NCI-H1930 (cell line): ENCODE data around the gene TM4SF4.

Source experiments
- DNase-seq, 2 experiments: peaks; one replicate each; lab custom pipeline; 2025; lab: John Stamatoyannopoulos, UW

The TM4SF4 gene

DNA sequence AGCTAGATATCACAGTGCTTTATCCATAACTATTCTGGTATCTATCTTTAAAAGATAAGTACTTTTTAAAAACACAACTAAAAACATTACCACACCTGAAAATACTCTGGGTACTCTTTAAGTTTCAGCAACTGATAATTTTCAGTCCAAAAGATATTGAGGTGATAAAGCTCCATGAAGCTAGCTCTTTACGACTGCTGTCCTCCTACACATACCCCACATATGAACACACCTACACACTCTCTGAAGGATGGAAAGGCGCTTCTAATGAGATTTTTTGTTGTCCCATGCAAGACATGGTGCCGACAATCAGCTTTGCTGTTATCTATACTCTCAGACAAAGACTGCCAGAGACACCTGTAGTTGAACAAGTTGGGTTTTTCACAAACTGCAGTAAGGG lies 19.1 kb upstream of the TM4SF4 start:
- DNase-seq: no peak

DNA sequence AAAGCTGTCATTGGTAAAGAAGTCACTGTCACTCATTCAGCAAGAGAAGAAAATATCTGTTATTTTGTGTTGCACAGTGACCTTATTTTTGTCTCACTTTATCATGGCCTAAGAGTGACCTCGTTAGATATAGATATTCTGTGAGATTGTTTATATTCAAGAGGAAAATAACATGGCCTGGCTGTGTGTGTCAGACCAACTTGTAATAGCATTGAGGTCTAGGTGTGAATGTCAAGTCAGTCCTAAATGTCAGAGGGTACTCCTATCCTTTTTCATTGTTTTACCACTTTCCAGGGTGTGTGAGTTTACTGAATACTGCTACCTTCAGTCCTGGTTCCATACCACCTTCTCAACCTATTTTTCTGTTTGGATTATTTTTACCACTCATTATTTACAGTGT lies 18.5 kb upstream of the TM4SF4 start:
- no peak for DNase-seq

DNA sequence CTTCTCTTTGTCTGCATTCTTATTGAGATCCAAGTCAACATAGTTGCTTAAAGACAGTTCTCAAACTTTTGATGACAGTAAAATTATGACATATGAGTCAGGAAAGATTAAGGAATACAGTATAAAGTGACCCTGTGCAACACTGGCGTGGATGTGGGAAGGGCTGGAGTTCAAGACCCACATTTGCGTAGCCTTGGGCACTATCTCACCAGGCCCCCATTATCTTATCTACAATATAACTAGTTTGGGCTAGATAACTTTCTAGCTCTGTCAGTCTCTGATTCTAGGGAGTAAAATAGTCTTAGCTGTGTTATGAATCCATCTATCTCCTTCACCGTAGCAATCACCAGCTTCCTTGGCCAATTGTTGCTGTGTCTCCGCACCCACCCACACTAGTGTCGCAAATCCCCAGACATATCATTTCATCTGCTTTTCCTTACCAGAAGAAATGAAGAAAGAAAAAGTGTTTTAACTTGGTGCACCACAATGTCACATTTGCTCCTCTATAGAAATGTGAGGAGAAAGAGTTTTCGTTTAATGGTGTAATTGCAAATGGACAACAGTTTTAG lies 14.9 kb upstream of the TM4SF4 start:
- DNase-seq: no peak

DNA sequence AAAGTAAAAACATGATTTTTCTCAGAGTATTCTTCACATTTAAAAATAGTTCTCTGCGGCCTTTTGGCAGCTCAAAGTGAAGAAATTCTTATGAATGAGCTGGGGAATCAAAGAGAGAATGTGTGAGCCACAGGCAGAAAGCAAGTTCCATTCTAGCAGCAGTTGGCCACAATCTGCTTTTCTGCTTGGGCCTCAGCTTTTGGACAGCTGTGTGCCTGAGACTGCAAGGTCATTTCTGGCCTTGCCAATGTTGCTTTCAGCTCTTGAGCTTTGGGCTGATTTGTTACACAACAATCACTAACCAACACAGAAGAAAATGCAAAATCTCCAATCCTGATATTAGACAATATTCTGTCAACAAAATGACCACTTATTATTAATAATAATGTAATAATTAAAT lies 14.4 kb upstream of the TM4SF4 start:
- DNase-seq: no peak

DNA sequence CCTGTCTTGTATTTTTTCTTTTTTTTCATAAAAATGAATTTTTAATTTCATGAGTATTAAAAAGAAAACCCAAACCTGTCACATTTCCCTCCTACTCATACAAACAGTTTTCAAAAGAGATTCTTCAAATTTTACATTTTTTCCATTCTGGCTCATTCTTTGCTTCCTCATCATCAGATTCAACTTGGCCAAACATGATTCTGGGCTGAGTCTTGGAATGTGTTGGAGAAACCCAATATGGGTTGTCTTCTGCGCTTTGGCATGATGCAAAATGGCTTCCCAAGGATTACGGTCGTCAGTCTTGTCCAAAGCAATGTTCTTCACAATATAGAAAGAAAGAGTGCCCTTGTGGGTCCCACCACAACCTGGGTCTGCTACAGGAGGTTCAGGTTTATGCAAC lies 12.4 kb upstream of the TM4SF4 start:
- no peak for DNase-seq

DNA sequence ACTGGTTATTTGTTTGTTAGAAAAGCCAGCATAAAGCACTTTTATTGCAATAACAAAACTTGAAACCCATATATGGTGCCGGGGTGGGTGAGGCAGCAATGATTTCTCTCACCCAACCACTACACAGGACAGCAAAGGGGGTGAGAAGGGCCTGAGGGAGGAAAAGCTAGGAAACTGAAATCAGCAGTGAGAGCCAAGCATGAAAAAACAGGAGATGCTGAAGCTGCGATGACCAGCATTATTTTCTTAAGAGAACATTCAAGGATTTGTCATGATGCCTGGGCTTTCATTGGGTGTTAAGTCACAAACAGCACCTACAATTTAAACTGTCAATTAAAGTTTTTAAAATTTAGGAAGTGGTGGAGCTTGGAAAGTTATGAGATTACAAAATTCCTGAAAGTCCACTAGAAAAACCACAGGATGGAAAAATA lies 11.9 kb upstream of the TM4SF4 start:
- no peak for DNase-seq

DNA sequence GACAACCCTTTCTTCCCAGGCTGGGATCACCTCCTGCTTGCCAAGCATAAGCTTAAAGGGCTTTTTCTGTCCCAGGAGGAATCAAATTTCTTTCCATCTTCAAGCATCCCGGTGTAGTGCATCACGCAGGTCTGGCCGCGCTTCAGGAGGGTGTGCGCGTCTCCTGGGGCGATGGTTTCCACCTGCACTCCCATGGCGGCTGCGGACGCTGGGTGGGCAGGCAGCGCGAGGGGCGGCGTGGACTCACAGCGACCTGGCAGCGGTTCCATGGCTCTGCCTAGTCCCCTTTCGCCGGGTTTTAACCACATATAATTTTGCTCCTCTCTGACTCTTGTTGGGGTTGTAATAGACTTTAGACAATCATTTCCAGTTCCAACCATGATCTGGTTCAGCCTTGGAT lies 10.6 kb upstream of the TM4SF4 start:
- DNase-seq: no peak

DNA sequence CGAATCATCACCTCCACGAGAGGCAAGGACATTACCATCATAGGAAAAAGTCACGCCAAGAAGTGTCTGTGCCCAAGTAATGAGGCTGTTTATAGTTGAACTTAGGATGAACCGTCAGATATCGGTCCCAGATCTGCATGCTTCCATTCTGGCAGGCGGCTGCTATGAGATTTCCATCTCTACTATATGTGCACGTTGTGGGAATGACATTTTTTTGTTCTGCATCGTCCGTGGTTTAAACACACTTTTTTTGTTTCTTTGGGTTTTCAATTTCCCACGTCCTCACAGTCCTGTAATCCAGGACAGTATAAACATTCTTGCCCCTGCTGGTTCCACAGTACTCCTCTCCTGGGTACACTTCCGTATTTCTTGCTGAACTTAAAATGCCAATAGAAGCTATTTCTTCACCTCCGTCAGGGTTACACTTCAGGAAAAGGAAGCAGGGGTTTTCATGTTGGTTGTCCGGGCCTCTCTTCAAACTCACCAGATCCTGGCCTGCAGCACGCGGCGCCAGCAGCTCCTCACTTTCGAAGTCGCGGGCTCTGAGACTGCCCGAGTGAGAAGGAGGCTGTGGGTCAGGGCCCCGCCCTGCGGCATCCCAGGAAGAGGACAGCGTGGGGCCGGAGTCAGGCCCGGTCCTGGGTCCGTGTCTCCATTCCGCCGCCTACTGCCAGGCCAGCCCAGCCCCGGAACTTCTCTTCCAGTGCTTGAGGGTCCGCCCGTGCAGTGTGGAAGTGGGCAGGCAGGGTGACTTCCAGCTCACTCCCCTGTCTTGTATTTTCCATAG lies 9.8 kb upstream of the TM4SF4 start:
- DNase-seq: no peak

DNA sequence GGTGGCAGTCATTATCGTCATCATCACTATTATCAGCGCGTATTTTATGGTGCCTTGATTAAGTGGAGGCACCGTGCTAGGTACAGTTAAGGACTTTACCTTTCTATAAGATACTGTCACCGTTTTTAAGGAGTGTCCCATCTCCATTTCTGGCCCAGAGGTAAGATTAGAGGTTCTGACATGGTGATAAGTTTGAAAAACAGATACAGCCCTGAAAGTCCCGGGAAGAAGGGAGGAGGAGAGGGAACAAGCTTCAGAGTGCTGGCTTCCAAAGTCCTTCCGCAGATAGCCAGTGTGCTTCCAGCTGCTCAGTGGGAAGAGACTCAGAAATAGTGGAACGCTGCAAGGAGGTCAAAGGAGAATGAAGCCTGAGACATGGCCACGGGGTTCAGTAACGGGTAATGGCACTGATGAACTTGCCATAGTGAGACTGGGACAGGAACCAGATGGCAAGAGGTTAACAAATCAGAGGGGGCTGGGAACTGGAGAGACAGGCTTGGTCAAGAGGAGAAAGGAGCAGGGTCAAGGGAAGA lies 9.1 kb upstream of the TM4SF4 start:
- no peak for DNase-seq

DNA sequence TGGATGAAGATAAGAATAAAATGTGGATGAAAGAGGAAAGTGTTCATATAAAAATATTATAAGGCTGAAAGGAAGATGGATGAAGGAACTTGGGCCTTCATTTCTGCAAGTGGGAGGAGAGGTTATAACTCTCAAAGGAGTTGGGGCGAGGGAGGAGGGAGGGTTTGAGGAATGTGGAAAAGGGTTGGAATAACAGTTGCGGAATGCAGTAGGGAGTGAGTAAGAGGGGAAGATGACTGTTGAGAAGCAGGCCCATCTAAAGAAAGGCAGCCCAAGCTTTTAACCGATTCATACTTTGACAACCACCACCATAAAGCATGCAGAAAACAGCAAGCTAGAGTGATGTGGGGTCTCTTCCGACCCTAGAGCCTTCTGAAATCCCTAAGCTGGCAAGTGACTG lies 8.3 kb upstream of the TM4SF4 start:
- DNase-seq: no peak

DNA sequence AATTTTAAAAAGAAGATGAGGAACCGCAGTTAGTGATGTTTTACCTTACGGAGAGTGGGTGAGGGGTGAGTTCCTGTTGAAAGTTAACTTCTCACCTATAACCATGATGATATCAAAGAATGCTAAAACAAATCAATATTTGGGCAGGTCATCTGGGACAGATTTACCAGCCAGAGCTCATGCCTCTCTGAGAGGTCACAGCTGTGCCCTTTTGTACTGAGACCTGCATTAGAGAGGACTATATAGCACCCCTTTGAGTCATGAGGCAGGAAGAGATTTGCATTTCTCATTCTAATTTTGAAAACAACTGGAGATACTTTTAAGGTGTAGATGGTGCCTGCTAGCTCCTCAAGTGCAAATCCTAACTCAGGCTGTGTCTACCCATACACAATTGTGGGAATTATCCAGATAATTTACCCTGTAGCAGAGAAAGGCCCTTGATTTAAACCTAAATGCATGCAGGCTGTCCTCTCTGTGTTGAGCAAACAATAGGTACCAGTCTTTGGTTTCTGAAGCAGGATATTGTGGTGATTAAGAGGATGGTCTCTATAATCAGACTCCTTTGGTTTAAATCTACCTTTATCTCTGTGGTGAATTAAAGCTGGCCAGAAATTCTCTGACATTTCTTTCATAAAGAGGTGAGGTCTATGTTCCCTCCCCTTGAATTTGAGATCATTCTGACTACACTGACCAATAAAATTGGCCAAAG lies 5.8 kb upstream of the TM4SF4 start:
- no peak for DNase-seq

DNA sequence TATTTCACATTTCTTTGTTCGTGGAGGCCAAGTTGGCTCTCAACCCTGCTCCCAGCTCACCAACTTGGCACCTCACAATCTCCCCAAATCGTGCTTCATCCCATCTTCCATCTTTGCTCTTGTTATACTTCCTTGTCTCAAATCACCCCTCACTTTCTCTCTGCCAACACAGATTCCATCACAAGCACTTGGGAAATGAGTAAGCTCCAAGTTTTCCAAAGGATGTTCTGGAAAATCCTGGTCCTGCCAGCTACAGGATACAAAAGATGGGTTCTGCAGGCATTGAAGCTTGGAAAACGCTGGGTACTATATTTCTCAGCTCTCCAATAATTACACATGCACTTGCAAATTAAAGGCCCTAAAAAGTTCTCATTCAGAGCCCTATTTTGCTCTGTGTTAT lies 4.1 kb upstream of the TM4SF4 start:
- DNase-seq: no peak

DNA sequence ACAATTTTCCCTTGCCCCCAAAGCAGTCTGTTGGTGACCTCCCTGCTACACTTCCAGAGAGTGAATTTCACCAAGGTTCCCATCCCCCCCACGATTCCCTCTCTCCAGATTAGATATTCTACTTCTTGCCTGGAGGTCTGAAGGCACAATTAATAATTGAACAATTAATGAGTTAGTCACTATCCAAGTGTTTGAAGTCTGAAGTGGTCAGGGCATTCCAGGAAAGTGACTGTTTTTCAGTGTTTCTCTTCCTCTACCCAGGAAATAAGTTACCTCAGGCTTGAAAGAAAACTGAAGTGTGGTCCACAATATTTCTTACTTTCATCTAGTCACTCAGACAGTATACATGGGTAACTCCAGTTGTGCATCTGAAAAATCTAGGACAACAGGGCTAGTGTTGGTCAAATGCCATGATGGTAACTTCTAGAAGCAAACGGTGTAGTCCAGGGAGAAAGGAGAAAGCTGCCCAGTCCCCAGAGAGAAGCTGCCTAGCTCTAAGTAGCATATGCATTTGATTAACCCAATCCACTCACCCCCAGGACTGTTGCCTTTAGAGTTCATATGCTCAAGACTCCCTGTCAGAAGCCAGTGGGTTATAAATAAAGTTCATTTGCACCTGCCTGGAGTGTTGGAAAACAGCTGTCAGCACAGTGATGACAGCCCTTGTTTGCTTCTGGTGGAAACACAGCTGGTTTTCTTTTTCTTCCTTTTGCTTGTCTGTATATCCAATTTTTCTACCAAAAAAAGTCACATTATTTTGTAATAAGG lies 2.3 kb upstream of the TM4SF4 start:
- no peak for DNase-seq

DNA sequence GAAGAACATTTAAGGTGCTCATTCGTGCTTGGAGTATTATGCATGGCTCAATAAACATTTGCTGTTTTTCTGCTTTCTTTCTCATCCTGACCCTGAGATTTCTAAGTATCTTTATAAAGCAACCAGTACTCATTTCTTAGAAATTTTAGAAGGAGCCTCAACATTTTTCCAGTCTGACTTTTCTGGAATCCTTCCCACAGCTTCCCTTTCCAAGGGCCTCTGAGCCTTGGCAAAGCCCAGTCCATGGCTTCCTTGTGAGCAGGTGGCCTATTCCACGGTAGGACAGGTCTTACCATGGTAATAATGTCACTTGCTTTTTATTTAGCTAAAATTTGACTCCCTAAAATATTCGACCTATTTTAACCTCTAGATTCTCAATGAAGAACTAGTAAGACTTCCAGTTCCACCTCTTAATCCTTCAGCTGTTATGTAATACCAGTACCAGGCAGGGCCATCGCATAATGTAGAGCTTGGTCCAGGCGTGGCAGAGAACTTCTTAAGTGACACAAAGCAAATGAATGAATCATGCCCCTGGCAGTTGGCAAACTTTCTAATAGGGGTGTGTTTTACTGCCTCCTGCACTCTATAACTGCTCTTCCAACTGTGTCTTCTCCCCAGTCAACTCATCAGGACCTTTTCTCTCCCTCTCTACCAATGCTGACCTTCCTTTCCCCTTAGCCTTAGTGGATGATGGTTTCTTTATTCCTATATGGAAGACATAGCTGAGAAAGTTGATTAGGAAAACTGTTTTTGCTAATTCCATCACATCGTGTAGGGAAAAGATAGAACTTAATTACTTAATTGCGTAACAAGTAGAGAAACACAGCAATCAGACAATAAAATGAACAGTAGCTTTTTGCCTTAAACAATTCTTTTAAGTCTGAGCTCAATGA lies 894 bp upstream of the TM4SF4 start:
- no peak for DNase-seq

DNA sequence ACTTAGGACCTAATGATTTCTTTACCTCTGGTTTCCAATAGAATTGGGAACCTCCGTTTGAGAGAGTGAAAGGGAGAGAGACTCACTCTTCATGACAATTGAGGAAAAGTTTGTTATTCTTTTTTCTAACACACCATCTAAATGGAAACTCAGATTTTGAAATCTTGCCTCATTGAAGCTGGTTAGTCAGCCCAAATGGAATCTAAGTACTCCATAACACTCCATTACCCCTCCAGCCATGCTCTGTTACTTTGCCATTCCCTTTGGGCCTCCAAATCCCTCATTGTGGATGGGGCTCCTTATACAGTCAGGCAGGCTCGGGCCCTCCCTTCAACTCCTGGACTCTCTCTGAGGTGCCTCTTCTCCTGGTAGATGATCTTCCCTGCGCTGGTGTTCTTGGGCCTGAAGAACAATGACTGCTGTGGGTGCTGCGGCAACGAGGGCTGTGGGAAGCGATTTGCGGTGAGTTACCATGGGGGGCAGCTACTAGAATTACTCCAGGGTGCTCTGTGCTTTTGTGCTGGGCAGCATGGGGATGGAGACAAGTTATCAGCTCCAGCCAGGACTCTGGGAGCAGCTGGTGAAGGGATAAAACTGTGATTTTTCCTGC lies 1.1 kb downstream of the TM4SF4 start:
- no peak for DNase-seq

DNA sequence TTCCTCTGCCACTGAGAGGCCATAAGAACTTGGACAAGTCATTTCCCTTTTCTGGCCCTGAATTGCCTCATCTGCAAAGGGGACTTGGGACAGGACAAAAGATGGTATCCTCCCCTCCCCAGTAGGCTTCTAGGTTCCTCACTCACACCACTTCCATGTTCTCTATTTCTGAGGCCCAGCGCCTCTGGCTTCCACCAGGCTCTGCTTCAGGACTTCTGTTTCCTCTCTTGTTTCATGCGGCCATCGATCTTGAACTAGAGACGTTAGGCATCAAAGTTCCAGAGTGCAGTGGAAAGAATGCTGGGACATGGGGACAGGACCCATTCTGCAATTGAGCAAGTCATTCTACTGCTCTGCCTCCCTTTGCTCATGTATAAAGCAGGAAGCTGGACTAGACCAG lies 1.7 kb downstream of the TM4SF4 start:
- DNase-seq: no peak

DNA sequence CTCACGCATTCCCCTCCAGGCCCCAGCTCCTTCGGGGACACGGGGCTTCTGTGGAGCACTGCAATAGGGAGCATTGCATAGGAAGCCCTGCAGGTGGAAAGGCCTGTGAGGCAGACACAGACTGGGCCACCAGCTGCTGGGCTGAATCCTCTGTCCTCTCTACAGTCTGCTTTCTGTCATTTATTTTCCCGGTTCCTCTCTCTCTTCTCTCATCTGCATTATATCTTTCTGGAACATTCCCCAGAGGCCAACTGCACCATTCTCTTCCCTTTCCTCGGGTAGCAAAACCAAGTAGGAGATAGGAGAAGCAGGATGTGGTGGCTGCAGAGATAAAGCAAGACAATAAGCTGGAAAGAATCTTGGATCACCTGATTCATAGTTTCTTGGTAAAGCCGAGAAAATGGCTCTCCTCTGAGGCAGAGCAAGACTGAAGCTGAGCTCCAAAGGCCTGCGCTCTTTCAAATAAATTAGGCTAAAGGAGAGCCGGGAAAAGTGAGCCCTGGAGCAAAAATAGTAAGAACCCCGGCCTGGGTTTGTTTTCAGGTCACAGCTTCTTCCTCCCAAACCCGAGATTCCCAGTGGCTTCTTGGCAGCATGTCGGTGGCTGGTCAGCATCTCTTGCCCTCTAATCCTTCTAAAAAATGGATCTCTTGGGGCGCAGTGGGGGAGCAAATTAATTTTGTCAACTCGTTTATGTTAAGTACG lies 5.3 kb downstream of the TM4SF4 start:
- no peak for DNase-seq

DNA sequence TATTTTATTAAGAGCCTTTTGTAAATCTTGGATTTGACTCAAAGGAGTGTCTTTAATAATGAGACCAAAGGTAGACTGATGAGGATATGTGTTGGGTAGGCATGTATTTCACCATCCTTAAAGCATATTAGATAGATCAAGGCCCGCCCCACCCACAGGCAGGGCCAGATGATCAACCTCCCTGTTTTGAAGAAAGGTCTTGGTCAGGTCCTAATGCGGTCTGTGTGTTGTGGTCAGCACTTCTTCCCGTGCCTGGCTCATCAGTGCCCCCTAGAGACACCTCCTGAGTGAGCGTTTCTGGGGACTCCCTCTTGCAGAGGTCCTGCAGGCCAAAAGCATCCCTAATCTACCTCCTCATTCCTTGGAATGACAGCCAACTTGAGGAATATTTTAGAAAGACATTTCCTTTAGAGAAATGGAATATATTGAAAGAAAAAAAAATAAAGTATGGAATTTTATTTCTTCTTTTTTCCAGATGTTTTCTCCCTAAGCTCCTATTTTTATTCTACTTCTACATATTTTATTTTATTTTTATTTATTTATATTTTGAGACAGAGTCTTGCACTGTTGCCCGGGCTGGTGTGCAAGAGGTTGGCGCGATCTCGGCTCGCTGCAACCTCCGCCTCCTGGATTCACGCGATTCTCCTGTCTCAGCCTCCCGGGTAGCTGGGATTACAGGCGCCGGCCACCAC lies 6.0 kb downstream of the TM4SF4 start:
- DNase-seq: peak; percentile 4 to 47

DNA sequence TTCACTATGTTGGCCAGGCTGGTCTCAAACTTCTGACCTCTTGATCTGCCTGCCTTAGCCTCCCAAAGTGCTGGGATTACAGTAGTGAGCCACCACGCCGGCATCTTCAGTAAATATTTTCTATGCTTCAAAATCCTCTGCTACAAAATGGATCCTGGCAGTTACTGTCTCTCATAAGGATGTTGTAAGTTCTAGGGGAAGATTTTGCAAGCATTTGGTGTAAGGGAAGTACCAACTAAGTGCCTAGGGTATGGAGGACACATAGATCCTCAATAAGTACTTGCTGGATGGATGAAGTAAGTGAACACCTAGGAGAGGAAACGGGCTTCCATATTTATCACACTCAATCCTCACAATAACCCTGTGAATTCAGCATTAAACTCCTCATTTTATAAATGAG lies 6.6 kb downstream of the TM4SF4 start:
- no peak for DNase-seq

DNA sequence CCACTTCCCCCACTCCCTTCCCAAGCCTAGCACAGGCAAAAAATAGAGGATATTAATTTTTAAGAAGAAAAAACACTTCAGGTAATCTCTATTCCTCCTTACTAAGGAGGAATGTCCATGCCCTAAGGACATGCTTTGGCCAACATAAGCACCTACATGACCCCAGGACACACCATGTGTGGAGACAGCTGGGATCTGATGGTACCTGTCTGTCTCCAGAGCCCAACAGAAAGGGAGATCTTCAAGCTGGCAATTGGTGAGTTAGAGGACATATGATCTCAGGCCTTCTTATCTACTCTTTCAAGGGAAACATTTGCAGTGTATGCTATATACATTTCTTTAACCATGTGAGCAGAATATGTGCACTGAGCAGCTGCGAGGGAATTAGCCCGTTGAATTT lies 7.0 kb downstream of the TM4SF4 start:
- no peak for DNase-seq
